Measurements from ENCODE around the gene CHPF.

DNA sequence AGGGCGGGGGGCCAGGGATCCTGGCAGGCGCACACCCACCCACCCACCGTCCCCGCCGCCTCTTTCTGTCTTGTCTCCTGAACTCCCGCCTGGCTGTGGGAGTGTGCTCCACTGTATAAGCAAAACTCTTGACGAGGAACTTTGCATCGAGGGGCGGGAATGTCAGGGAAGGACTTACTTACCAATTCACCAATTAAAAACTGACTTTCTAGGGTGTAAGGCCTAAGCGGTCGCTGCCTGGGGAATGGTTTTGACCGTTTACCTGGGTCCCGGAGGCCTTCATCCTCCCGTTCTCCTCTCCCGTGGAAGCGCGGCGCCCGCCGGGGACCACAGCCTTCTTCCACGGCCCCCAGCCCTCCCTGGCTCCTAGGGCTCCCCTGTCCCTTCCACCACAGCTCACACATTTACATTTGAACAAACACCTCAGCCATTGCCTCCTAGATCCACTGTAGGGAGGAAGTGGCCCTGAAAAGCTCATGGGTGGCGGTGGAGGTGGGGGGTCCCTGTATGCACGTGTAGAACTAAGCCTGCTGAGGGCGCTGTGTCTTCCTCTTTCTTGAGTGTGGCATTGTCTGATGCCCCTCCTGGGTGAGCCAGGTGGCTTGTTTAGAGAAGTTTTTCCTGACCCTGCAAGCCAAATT lies 20.5 kb downstream of the CHPF start:
- TF ChIP-seq, protein P1, sequence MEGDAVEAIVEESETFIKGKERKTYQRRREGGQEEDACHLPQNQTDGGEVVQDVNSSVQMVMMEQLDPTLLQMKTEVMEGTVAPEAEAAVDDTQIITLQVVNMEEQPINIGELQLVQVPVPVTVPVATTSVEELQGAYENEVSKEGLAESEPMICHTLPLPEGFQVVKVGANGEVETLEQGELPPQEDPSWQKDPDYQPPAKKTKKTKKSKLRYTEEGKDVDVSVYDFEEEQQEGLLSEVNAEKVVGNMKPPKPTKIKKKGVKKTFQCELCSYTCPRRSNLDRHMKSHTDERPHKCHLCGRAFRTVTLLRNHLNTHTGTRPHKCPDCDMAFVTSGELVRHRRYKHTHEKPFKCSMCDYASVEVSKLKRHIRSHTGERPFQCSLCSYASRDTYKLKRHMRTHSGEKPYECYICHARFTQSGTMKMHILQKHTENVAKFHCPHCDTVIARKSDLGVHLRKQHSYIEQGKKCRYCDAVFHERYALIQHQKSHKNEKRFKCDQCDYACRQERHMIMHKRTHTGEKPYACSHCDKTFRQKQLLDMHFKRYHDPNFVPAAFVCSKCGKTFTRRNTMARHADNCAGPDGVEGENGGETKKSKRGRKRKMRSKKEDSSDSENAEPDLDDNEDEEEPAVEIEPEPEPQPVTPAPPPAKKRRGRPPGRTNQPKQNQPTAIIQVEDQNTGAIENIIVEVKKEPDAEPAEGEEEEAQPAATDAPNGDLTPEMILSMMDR (IDR thresholded peaks at IDR 0.05; ENCODE audit: insufficient read depth, low read length), result no peak
- no peak for TF ChIP-seq GABPA (IDR thresholded peaks at IDR 0.05; ENCODE audit: low read depth)

Data from HL-60 (cell line).